Inflammatory macrophage treated with lipopolysaccharide for 1 hour (primary cell): ENCODE data around the gene RYK.
"Not testable (repeated sequence)": the region's sequence is repeated elsewhere in the genome, so short reads cannot be mapped to it uniquely, and the experiment has no call there.

Experiments used
- DNase-seq, 2 donors: peaks; one replicate each; pipeline ENCODE4 v3.0.0-alpha.2; 2020 to 2022

Gene RYK

DNA sequence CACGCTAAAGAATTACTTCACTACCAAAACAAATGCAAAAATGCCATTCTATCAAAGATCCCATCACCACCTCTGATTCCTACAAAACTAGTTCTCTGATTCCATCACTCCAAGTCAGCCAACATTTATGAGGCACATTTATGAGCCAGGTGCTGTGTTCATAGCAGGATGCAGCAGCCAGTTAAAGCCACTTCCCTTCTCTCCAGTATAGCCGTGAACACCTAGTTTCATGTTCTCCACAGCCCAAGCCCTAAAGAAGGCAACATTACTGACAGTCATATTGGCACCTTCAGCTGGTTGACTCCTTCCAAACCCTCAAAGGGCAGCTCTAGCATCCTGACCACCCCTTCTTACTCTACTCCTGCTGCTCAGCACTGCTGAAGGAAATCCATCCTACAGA, 36.4 kb downstream of the RYK start:
- no peak for DNase-seq

DNA sequence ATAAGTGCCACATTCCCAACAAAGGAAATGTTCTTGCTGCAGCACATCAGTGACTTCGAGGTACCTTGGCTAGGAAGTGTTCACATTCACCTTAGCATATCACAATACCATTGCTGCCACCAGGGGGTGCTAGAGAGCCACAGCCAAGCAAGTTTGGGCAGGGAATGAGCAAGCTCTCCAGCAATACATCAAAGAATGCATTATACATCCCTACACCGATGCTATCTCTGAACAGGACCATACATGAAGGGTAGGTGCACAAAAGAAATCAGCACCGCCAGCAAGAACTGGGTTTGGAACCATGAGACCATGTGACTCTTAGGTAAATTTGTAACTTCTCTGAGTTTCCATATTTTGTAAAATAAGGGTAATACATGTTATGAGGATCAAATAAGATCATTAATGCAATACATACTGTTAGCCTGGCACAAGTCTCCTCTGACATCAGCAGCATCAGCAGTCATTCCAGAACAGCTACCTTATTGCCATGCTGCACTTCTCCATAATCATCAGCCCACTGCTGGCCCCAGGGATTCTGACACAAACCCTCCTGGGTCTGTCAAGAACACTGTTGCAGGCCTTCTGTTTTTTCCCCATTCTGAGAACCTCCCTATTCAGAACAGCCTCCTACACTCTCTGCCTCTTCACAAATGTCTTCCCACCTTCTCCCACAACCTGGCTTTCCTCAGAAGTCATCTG, 37.5 kb downstream of the RYK start:
- DNase-seq, result peak; percentile 26 to 91

GRCh38 chr3:134211797-134212196, 38.9 kb downstream of the RYK start:
- peak in 1 of 2 donors; percentile 5 for DNase-seq

DNA sequence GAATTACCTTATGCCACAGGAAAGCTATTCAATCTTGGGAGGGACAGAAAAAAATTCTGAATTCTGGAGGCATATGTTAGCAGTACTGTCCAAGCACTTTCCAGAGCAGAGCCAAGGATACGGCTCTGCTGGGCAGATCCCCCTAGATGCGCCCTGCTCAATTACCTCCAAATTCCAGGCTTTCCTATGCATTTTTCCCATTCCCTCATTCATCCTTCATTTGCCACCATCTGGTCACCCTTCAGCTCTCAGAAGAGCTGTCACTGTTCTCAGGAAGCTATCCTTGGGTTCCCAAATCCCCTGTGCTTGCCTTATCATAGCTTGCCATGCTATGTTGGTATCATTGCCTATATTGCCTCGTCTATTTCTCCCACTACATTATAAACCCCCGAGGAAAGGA, 45.2 kb downstream of the RYK start:
- DNase-seq, result no peak

- no peak for DNase-seq
Observed at GRCh38 chr3:134201201-134202130, 49.2 kb downstream of the RYK start.

- DNase-seq, result not testable (repeated sequence)
Observed at GRCh38 chr3:134199880-134200279, 50.8 kb downstream of the RYK start.

GRCh38 chr3:134199240-134199639, 51.4 kb downstream of the RYK start:
- DNase-seq, result no peak

DNA sequence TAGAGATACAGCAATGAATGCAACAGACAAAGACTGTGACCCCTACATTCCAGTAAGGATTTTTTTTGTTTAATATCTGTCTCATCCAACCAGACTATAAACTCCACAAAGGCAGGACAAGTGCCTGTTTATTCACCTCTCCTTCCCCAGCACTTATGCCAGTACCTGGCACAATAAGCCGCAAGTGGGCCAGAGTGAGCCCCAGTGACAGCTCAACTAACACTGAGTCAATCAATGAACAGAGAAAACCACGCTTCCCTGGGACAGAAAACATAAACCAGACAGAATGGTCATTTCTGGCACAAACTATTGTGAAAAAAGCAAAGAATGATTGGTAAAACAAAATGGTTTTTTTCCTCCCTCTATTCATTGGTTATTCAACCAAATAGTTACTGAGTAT, 52.2 kb downstream of the RYK start:
- no peak for DNase-seq

- DNase-seq, result peak; percentile 31 to 41
Observed at GRCh38 chr3:134197681-134198261, 52.9 kb downstream of the RYK start.

- no peak for DNase-seq
Observed at GRCh38 chr3:134194247-134194646, 56.4 kb downstream of the RYK start.

DNA sequence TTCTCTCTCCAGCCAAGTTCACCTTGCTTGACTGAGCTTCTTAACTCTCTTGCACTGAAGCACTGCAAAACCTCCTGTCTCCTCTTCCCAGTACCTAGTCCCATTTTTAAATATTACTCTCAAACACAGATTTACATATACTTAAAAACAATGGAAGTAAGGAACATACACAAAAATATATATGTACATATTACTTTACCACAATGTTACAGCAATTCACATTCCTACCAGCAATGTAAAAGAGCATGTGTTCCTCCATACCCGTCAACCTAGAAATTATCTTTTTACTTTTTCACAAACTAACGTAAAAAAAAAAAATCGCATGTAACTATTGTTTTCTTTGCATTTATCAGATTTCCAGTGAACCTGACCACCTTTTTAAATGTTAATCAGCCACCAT, 60.4 kb downstream of the RYK start:
- no peak for DNase-seq

- no peak for DNase-seq
Observed at GRCh38 chr3:134189849-134190248, 60.8 kb downstream of the RYK start.

DNA sequence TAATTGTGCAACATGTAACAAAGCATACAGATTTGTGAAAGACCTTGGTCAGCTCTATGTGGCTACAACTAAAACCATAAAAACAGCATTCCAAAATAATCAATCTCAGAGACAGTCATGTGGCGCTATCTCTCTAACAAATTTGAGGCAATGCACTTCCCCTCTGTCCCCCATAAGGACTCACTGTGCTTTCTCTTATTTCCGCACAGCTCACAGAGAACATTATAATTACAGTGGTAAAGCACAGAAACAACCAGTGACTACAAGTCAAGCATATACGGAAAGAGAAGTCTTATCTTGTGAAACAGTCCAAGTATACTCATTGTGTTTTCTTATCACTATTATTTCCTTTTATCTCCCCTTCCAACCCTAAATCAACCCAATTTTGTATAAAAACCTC, 64.3 kb downstream of the RYK start:
- peak; percentile 16 to 22 for DNase-seq

DNA sequence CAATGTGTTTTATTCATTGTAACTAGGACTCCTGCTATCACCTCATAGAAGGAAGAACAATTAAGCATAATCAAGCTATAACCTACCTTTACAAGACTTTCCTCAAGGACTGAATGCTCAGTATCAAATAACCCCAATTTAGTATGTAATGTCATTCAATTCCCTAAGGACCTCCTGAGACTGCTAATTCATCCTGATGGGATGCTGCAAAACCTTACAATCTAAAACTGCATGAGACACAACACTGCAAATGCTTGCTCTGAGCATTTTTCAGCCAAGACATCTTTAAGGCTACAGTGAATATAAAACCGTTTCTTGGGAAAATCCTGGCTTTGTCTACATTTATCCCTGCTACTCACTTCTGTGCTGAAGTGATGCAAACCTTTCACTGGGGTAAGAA, 69.9 kb downstream of the RYK start:
- no peak for DNase-seq

DNA sequence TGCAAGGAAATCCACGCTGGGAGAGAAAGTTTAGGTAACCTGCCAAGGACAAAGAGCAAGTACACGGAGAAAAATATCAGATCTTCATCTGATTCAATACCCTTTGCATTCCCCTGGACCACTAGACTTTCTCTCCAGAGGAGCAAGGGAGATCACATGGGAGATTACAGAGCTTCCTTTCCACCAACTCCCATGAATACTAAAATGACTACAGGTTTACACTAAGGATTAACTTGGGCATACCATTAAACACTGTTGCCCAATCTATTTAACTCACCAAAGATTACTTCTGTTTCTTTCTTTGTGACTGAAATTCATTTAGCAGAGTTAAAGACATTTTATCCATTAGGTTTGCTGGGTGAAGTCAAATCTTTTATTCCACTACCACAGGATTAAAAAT, 71.2 kb downstream of the RYK start:
- no peak for DNase-seq

DNA sequence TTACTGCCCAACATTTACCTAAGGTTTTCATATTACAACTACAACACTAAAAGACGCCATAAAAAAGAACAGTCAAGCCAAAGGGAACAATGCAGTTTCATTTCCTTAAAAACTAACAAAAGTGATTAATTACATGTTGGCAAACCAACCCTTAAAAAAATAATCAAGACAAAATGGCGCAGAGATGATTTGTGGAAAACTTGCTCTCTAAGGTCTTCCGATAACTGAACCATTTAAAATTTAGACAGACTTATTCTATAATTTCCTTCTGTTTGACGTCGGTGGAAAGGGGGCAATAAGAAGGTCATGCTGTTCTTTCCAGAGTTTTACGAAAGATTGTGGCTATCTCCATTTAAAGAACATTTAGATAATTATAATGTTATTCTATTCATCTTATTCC, 87.6 kb downstream of the RYK start:
- no peak for DNase-seq

DNA sequence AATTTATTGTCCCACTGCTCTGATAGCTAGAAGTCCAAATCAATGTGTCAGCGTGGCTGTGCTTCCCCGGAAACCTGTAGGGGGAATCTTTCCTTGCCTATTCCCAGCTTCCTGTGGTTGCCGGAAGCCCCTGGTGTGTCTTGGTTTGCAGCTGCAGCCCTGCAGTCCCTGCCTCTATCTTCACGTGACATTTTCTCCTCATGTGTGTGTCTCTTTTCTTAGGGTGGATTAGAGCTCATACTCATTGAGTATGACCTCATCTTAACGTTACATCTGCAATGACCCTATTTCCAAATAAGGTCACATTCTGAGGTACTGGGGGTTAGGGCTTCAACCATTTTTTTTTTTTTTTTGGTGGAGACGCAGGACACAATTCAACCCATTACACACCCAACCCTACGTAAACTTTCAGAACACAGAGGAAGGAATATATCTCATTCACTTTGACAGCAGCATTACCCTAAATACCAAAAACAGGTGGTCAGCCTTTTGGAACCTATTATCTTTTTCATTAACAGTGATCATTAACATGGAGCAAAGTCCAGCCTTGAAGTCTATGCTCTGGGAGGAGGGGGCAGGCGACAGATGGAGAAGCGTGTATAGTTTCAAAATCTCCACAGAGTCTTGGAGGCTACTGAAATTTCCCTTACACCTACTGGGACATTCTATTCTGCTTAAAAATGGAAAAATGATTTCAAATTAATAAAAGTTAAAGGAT, 88.6 kb downstream of the RYK start:
- no peak for DNase-seq

- DNase-seq, result no peak
Observed at GRCh38 chr3:134155446-134155845, 95.2 kb downstream of the RYK start.

- DNase-seq, result no peak
Observed at GRCh38 chr3:134153761-134154160, 96.9 kb downstream of the RYK start.

- DNase-seq, result no peak
Observed at GRCh38 chr3:134150476-134150875, 100.2 kb downstream of the RYK start.

DNA sequence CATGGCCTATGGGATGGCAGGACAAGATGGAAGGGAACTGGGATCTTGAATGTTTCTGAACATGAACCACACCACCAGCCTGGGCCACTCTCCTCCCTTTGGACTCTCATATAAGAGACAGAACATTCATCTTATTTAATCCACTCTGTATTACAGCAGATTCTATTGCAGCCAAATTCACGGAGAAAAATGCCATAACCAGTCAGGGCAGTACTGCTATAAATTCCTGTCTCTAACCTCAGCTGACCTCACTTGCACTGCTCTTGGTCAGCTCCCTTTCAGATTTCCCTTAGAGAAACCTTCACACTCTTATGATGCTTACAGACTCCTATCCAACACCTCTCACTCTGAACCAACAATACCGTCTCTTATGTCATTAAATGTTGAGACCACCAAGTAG, 101.4 kb downstream of the RYK start:
- DNase-seq, result no peak

- no peak for DNase-seq
Observed at GRCh38 chr3:134148534-134148933, 102.1 kb downstream of the RYK start.

GRCh38 chr3:134147411-134147810, 103.2 kb downstream of the RYK start:
- no peak for DNase-seq
